HG02970 (cell line): ENCODE results near the gene NHLH1.

ENCODE experiments used
- ATAC-seq: cut with Tn5 transposase; IDR thresholded peaks from one replicate; pipeline ENCODE4 v1.9.1; 2021; ENCODE audit warnings: mild to moderate bottlenecking, moderate library complexity, moderate number of reproducible peaks; ENCODE audit not compliant: unreplicated experiment, low FRiP score

NHLH1 gene

GRCh38 chr1:160407839-160408801 lies 41.2 kb downstream of the NHLH1 start:
- no peak for ATAC-seq

GRCh38 chr1:160408864-160409263 lies 42.0 kb downstream of the NHLH1 start:
- no peak for ATAC-seq

- no peak for ATAC-seq
These were observed 42.6 kb downstream of the NHLH1 start for GRCh38 chr1:160409486-160409885.

GRCh38 chr1:160410406-160411005 lies 43.6 kb downstream of the NHLH1 start:
- ATAC-seq: no peak

DNA sequence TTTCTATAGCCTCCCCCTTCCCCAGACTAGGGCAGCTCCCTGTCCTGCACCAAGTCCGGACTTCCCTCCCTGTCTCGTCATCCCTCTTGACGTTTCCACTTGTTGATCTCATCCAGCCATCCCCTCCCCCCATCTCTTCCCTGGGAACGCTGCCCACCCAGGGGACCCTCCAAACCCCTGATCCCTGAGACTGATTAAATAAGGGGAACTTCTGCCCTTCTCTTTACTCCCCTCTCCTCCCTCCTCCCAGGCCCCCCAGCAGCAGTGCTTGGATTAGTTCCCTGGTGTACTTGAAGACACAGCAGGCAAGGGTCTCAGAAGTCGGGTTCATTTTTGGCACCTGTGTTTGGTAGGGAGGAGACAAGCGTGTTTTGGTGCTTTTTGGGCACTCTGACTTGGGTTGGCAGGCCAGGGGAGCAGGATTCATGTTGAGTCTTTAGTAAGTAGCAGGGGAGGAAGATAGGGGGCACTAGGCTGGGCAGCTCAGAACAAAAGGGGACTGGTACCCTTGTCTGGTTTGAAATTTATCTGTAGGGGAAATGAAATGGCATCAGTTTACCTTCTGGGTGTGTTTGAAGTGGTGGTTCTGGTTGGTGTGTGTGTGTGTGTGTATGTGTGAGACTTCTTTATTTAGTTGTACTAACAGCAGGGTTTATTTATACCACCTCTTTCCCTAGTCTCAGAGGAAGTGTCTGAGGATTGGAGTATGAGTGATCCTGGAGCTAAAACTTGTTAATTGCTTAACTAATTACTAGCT lies 44.6 kb downstream of the NHLH1 start:
- ATAC-seq: no peak

- no peak for ATAC-seq
These were observed 45.1 kb downstream of the NHLH1 start for GRCh38 chr1:160412028-160412362.

DNA sequence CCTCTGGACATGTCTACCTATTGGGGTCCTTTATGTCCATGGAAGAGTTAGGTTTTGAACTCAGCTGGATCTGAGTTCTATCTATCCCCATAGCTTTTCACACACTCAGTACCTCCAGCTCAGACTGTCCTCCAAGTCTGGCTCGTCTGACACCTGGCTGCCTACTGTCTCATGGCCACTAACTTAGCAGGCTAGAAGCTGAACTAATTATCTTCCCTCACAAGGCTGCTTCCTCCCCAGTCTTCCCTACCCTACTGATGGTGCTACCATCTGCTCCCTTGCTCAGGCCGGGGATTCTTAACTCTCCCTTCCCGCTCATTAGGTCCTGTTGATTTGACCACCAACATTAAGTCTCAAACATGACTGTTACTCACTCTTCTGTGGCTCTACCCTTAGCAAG lies 46.8 kb downstream of the NHLH1 start:
- no peak for ATAC-seq

DNA sequence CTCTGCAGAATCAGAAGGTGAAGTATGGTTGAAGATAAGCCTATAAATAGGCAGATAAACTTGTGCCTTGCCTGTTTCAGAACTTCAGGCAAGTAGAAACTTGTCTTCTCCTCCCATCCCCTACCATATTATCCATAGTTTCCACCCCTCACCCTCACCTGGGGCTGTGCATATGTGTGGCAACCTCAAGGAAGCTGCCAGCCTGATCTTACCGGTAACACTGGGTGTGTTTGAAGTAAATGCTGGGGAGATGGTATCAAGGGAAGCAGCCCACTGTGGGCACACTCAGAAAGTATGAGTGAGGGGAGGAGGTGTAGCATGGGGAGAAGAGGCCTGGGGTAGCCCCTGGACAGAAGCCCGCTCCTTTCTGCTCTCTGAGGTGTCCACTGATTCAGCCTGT lies 48.0 kb downstream of the NHLH1 start:
- no peak for ATAC-seq

- no peak for ATAC-seq
These were observed 48.9 kb downstream of the NHLH1 start for GRCh38 chr1:160415696-160416290.

- no peak for ATAC-seq
These were observed 49.5 kb downstream of the NHLH1 start for GRCh38 chr1:160416369-160416768.

GRCh38 chr1:160418483-160418882 lies 51.6 kb downstream of the NHLH1 start:
- ATAC-seq: no peak

DNA sequence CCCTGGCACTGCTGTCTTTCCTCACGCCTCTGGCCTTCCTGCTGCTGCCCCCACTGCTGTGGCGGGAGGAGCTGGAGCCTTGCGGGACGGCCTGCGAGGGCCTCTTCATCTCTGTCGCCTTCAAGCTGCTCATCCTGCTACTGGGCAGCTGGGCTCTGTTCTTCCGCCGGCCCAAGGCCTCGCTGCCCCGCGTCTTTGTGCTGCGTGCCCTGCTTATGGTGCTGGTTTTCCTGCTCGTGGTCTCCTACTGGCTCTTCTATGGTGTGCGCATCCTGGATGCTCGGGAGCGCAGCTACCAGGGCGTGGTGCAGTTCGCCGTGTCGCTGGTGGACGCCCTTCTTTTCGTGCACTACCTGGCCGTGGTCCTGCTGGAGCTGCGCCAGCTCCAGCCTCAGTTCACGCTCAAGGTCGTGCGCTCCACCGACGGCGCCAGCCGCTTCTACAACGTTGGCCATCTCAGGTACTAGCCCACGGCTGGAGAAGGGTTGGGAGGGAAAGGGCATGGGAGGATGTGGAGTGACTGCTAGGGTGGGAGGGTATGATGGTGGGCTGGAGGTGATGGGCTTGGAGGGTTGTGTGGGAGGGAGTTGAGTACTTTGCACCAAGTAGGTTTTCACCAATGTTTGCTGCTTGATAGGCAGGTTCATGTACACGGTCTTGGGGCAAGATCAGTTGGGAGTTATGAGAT lies 52.4 kb downstream of the NHLH1 start:
- ATAC-seq: no peak

DNA sequence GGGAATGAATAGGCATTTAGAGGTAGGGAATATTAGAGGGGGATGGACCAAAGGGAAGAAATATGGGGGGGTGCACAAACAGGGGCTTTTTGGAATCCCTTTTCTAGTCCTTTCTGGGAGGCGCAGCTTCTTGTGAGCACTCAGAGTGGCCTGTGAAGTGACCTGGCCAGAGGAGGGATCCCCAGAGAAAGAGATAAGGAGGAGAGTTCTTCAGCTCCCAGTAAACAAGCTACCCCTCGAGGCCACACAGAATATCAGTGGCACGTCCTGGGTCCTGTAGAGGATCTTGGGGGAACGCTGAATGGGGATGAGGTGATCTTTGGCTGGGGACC lies 52.9 kb downstream of the NHLH1 start:
- no peak for ATAC-seq

- no peak for ATAC-seq
These were observed 54.3 kb downstream of the NHLH1 start for GRCh38 chr1:160420881-160421842.

DNA sequence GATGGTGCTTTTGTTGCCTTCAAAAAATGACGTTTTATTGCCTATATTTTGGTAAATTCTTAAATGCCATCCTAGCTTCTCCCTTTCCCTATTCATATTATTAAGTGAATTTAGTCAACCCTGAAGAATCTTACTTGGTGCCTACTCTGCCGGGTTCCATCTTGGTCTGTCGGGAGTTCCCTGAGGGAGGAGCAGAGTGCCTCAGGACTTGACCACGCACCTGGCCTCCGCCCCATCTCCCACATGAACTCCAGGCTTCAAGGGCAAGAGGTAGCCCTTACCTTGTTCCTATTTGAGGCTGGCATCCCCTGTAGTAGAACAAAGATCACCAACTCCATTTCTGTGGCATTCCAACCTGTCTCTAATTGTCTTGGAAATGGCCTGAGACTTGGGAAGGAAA lies 55.0 kb downstream of the NHLH1 start:
- no peak for ATAC-seq
